Stomach (tissue), 19 donors: Measurements from ENCODE around the gene TH. TPM values are rescaled to one million over a fixed set of nuclear protein-coding genes. Genes with fewer than 3 reads are reported as not detected.

ENCODE experiments used
- DNase-seq, 2 donors: peaks; one replicate each; pipeline versions ENCODE4 v3.0.0 to v3.0.0-alpha.2; 2013 to 2019
- H3K27ac ChIP-seq, 5 donors: fragments of 200-600 bp in 4 of 5; sonication (generic) in 4 of 5; one replicate each; pipeline ENCODE4 v1.5.1; 2013 to 2019; ENCODE audit warnings: mild to moderate bottlenecking in 1 of 5, moderate library complexity in 1 of 5
- H3K27me3 ChIP-seq, 3 donors: fragments of 200-600 bp; sonication (generic); one replicate each; pipeline ENCODE4 v1.5.1; 2017 to 2019; ENCODE audit warnings: mixed run types in 1 of 3
- H3K36me3 ChIP-seq, 4 donors: fragments of 200-600 bp; sonication (generic); 1 replicate in 3 of 4; 2 replicates in 1 of 4; pipeline ENCODE4 v1.5.1; 2016 to 2019
- H3K4me1 ChIP-seq, 4 donors: fragments of 200-600 bp; sonication (generic); one replicate each; pipeline ENCODE4 v1.5.1; 2016 to 2019
- H3K4me3 ChIP-seq, 4 donors: fragments of 200-600 bp; sonication (generic) in 3 of 4; one replicate each; pipeline ENCODE4 v1.5.1; 2016 to 2019; ENCODE audit warnings: mild to moderate bottlenecking in 1 of 4
- H3K9me3 ChIP-seq, 4 donors: fragments of 200-600 bp; sonication (generic); one replicate each; pipeline ENCODE4 v1.5.1; 2016 to 2019
- EP300 ChIP-seq: sonication (generic); formaldehyde crosslinking; IDR thresholded peaks from one replicate; pipeline ENCODE4 v1.6.1; 2017; ENCODE audit warnings: antibody characterized with exemption
- POLR2A ChIP-seq, 4 donors: fragments of 450-650 bp; IDR thresholded peaks; one replicate each; pipeline ENCODE4 v1.6.1; 2016; ENCODE audit warnings: antibody characterized with exemption in 4 of 4, control low read depth in 2 of 4, mild to moderate bottlenecking in 1 of 4, moderate library complexity in 1 of 4
- POLR2AphosphoS5 ChIP-seq, 3 donors: sonication (generic); formaldehyde crosslinking; IDR thresholded peaks; one replicate each; pipeline ENCODE4 v1.6.1; 2016; ENCODE audit warnings: antibody characterized with exemption in 3 of 3
- WGBS, 5 donors: extraction: QIAGEN DNeasy Blood & Tissue Kit in 3 of 5; methylation state at CpG; one replicate each; pipeline versions ENCODE4 v1.1.5 to v1.1.7; 2013 to 2018; 5-methylcytosine and 5-hydroxymethylcytosine counted together
- intact Hi-C: fragments of 100-400 bp; cut with DNase I; formaldehyde crosslinking; loops from one replicate; pipeline ENCODE4 v1.15.1; 2023; ENCODE audit warnings: low total_unique reads
- long read RNA-seq, 10 donors: transcript quantifications; one replicate each; lab custom pipeline, GENCODE V29; 2026
- polyA plus RNA-seq, 3 donors: library from polyadenylated mRNA; stranded (reverse); fragments of 200-250 nt; gene quantifications; one replicate each; pipeline ENCODE4 v1.2.3, GENCODE V29; 2013
- total RNA-seq, 5 donors: library from RNA; depleted of rRNA; stranded (reverse); fragments of >200 nt; gene quantifications; one replicate each; pipeline versions ENCODE4 v1.1.0 to v1.2.3, GENCODE V29; 2014 to 2016
- TF ChIP-seq, protein P1 (sequence below), 7 experiments: fragments of 450-650 bp in 4 of 7; fragments of 200-600 bp in 3 of 7; sonication (generic) in 3 of 7; IDR thresholded peaks; one replicate each; pipeline ENCODE4 v1.5.1; 2016 to 2019; ENCODE audit warnings: antibody characterized with exemption in 7 of 7, control low read depth in 2 of 7, mild to moderate bottlenecking in 1 of 7
- donor health status: healthy with polysubstance abuse.
- donor health status: Bipolar disorder and iron deficiency.
- donor health status: healthy.

The TH gene
- total RNA-seq = not detected
- 1 to 10 TPM in 1 of 3 donors, under 1 TPM in 1, not detected in 1; 0.13 to 1.7 TPM for polyA plus RNA-seq
- long read RNA-seq, donor 1 = 0 reads
- long read RNA-seq, donor 2 = 0 reads
- long read RNA-seq, donor 3 = 0 reads
- long read RNA-seq, donor 4 = 0 reads
- long read RNA-seq, donor 5, partial matches to known transcripts = 0 of 3 reads
- long read RNA-seq, donor 5, other reads (novel, unspliced or antisense) = 0 of 3 reads
- long read RNA-seq, donor 6 = 0 reads
- long read RNA-seq, donor 7 = 0 reads
- long read RNA-seq, donor 8 = 0 reads
- long read RNA-seq, donor 9 = 0 reads
- long read RNA-seq, donor 10 = 0 reads

- TF ChIP-seq POLR2AphosphoS5 (IDR thresholded peaks at IDR 0.05) (no peak), EP300 (no peak), POLR2A (IDR thresholded peaks at IDR 0.05) (no peak)
- TF ChIP-seq, protein P1, sequence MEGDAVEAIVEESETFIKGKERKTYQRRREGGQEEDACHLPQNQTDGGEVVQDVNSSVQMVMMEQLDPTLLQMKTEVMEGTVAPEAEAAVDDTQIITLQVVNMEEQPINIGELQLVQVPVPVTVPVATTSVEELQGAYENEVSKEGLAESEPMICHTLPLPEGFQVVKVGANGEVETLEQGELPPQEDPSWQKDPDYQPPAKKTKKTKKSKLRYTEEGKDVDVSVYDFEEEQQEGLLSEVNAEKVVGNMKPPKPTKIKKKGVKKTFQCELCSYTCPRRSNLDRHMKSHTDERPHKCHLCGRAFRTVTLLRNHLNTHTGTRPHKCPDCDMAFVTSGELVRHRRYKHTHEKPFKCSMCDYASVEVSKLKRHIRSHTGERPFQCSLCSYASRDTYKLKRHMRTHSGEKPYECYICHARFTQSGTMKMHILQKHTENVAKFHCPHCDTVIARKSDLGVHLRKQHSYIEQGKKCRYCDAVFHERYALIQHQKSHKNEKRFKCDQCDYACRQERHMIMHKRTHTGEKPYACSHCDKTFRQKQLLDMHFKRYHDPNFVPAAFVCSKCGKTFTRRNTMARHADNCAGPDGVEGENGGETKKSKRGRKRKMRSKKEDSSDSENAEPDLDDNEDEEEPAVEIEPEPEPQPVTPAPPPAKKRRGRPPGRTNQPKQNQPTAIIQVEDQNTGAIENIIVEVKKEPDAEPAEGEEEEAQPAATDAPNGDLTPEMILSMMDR (IDR thresholded peaks at IDR 0.05) = no peak
- DNase-seq = peak in 1 of 2 donors; percentile 52
- no peaks in the 10 kb centered on the region for H3K36me3 ChIP-seq
- no peak within 1 kb of the TSS for H3K4me3 ChIP-seq
- no peak within 1 kb of the TSS for H3K27ac ChIP-seq
- WGBS, 5 donors = 70 to 82% (median 72%) methylated on average over 15 to 17 of the region's 17 CpGs
- intact Hi-C loops = no loop called here
- H3K9me3 ChIP-seq = no peaks in the 10 kb centered on the region
- peaks cover 0 to 37% (median 14%) of the 10 kb centered on the region in 3 donors for H3K27me3 ChIP-seq
- peaks cover 0 to 7% (median 3%) of the 10 kb centered on the region in 4 donors for H3K4me1 ChIP-seq
These were observed at the start of gene TH for GRCh38 chr11:2171591-2172003. Gene TH, minus strand, starts transcription at chr11:2171815. Its CDS starts 29 bp downstream, at chr11:2171786.

- intact Hi-C loops = no loop called here
- Histone ChIP-seq H3K27ac (no peak overlapping the region), H3K9me3 (peaks cover 0 to 18% (median 3%) of the 10 kb centered on the region in 4 donors), H3K4me1 (no peaks in the 10 kb centered on the region), H3K4me3 (no peak overlapping the region), H3K27me3 (peaks cover 0 to 16% (median 0%) of the 10 kb centered on the region in 3 donors), H3K36me3 (no peaks in the 10 kb centered on the region)
- no peak for TF ChIP-seq POLR2AphosphoS5 (IDR thresholded peaks at IDR 0.05)
- TF ChIP-seq, protein P1 (IDR thresholded peaks at IDR 0.05) = no peak
- no peak for TF ChIP-seq POLR2A (IDR thresholded peaks at IDR 0.05)
- TF ChIP-seq EP300 = no peak
- 71 to 98% (median 96%) methylated on average over 1 of the region's 1 CpG for whole genome bisulfite sequencing, 5 donors
- DNase-seq = no peak
These were observed 49.4 kb upstream of the TH start for GRCh38 chr11:2221024-2221423.

- Histone ChIP-seq H3K36me3 (no peaks in the 10 kb centered on the region), H3K27ac (no peak overlapping the region), H3K9me3 (peaks cover 0 to 18% (median 3%) of the 10 kb centered on the region in 4 donors), H3K4me3 (no peak overlapping the region), H3K27me3 (peaks cover 0 to 17% (median 0%) of the 10 kb centered on the region in 3 donors), H3K4me1 (no peaks in the 10 kb centered on the region)
- 75 to 87% (median 84%) methylated on average over 3 of the region's 3 CpGs for WGBS, 5 donors
- no peak for TF ChIP-seq POLR2AphosphoS5 (IDR thresholded peaks at IDR 0.05)
- TF ChIP-seq, protein P1 (IDR thresholded peaks at IDR 0.05) = no peak
- intact Hi-C loops = no loop called here
- no peak for DNase-seq
These were observed 48.7 kb upstream of the TH start for GRCh38 chr11:2220173-2220771.

DNA sequence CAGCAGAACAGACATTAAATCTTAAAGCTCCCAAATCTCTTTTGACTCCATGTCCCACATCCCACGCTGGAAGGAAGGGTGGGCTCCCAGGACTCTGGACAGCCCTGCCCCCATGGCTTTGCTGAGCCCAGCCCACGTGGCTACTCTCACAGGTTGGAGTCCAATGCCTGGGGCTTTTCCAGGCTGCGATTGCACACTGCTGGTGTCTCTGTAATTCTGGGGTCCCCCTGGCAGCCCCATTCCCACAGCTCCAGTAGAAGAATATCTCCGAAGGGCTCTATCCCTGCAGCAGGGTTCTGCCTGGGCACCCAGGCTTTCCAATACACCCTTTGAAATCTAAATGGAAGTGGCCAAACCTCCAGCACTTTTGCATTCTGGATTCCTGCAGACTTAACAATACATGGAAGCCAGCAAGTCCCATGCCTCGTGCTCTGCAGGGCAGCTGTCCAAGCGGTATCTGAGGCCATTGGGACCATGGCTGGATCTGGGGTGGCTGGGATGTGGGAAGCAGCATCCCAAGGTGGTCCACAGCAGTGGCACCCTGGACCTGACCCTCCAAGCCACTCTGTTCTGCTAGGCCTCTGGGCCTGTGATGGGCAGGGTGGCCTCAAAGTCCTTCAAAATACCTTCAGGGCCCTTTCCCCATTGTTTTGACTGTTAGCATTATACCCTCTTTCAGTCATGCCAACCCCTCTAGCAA lies 47.9 kb upstream of the TH start:
- no peak overlapping the region for H3K27ac ChIP-seq
- H3K4me3 ChIP-seq = no peak overlapping the region
- H3K27me3 ChIP-seq = peaks cover 0 to 17% (median 0%) of the 10 kb centered on the region in 3 donors
- intact Hi-C loops = no loop called here
- H3K9me3 ChIP-seq = peaks cover 0 to 11% (median 3%) of the 10 kb centered on the region in 4 donors
- 72 to 88% (median 85%) methylated on average over 4 to 6 of the region's 6 CpGs for WGBS, 5 donors
- no peaks in the 10 kb centered on the region for H3K36me3 ChIP-seq
- TF ChIP-seq POLR2A (IDR thresholded peaks at IDR 0.05) = no peak
- no peak for TF ChIP-seq EP300
- TF ChIP-seq POLR2AphosphoS5 (IDR thresholded peaks at IDR 0.05) = no peak
- TF ChIP-seq, protein P1 (IDR thresholded peaks at IDR 0.05) = no peak
- DNase-seq = no peak
- no peaks in the 10 kb centered on the region for H3K4me1 ChIP-seq
